ENCODE results near the gene AUTS2.

AUTS2 gene

GRCh38 chr7:69939317-69939716 lies 341.0 kb downstream of the AUTS2 start:
- Histone ChIP-seq H3K9me2 (replicated peaks; ENCODE audit: insufficient read depth, low read length) (no peaks in the 10 kb centered on the region), H4K20me1 (ENCODE audit: low read depth, low read length) (peaks cover 10% of the 10 kb centered on the region; the same call in 1 of the 2 replicates), H3F3A (ENCODE audit: insufficient read depth) (no peaks in the 10 kb centered on the region; the same call in 1 of the 2 replicates), H3K79me2 (ENCODE audit: insufficient read depth, low read length) (peaks cover 9% of the 10 kb centered on the region; the same call in 1 of the 2 replicates), H3K27ac (ENCODE audit: low read depth, low read length) (no peak overlapping the region), H3K4me2 (ENCODE audit: low read depth, low read length, poor library complexity, severe bottlenecking) (no peak overlapping the region), H2AFZ (ENCODE audit: low read depth, low read length, severe bottlenecking) (no peak overlapping the region), H3K27me3 (ENCODE audit: low read length) (no peaks in the 10 kb centered on the region), H3K9ac (ENCODE audit: low read length) (no peak overlapping the region), H3K4me3 (ENCODE audit: insufficient read depth, low read length, poor library complexity, severe bottlenecking) (no peak overlapping the region), H3K9me3 (ENCODE audit: insufficient read depth, low read length) (no peaks in the 10 kb centered on the region), H3K36me3 (ENCODE audit: low read length) (no peaks in the 10 kb centered on the region)
- no peak for TF ChIP-seq EZH2phosphoT487 (conservative IDR thresholded peaks at IDR 0.05; ENCODE audit: low read length)
- TF ChIP-seq, protein P1, sequence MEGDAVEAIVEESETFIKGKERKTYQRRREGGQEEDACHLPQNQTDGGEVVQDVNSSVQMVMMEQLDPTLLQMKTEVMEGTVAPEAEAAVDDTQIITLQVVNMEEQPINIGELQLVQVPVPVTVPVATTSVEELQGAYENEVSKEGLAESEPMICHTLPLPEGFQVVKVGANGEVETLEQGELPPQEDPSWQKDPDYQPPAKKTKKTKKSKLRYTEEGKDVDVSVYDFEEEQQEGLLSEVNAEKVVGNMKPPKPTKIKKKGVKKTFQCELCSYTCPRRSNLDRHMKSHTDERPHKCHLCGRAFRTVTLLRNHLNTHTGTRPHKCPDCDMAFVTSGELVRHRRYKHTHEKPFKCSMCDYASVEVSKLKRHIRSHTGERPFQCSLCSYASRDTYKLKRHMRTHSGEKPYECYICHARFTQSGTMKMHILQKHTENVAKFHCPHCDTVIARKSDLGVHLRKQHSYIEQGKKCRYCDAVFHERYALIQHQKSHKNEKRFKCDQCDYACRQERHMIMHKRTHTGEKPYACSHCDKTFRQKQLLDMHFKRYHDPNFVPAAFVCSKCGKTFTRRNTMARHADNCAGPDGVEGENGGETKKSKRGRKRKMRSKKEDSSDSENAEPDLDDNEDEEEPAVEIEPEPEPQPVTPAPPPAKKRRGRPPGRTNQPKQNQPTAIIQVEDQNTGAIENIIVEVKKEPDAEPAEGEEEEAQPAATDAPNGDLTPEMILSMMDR (IDR thresholded peaks at IDR 0.05; ENCODE audit: insufficient read depth, low read length, poor library complexity, severe bottlenecking) = no peak

DNA sequence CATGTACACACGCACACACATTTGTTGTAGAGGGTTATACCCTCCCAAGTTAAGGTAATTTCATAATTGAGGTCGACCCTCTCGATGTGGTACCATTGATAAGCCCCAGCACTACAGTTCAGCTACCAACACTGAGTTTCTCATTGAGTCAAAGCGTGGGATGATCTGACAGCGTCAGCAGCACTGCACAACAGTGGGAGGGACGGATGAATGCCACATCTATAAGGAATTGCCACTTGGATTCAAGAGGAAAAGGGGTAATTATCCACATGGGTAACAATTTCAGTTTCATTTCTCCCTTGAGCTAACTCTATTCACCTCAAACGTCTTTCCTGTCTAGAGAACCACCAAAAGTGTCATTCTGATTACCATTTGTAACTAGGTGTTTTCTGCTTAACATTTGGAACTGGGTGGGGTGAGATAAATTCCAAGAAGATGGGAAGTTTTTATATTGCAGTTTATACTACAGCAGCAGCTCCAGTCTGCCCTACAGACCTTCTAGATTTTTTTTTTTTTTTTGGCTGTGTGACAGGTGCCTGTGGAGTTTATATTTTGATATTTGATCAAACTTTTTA lies 342.9 kb downstream of the AUTS2 start:
- Histone ChIP-seq H3K9me3 (ENCODE audit: insufficient read depth, low read length) (no peaks in the 10 kb centered on the region), H3F3A (ENCODE audit: insufficient read depth) (no peaks in the 10 kb centered on the region; the same call in 1 of the 2 replicates), H4K20me1 (ENCODE audit: low read depth, low read length) (peaks cover 5% of the 10 kb centered on the region; the same call in 1 of the 2 replicates), H3K27ac (ENCODE audit: low read depth, low read length) (no peak overlapping the region), H3K9ac (ENCODE audit: low read length) (no peak overlapping the region), H3K4me2 (ENCODE audit: low read depth, low read length, poor library complexity, severe bottlenecking) (no peak overlapping the region), H3K27me3 (ENCODE audit: low read length) (no peaks in the 10 kb centered on the region), H3K4me3 (ENCODE audit: insufficient read depth, low read length, poor library complexity, severe bottlenecking) (no peak overlapping the region), H3K9me2 (replicated peaks; ENCODE audit: insufficient read depth, low read length) (no peaks in the 10 kb centered on the region), H3K36me3 (ENCODE audit: low read length) (no peaks in the 10 kb centered on the region), H3K79me2 (ENCODE audit: insufficient read depth, low read length) (peaks cover 5% of the 10 kb centered on the region; the same call in 1 of the 2 replicates), H2AFZ (ENCODE audit: low read depth, low read length, severe bottlenecking) (no peak overlapping the region)
- TF ChIP-seq, protein P1 (IDR thresholded peaks at IDR 0.05; ENCODE audit: insufficient read depth, low read length, poor library complexity, severe bottlenecking) = no peak
- no peak for TF ChIP-seq EZH2phosphoT487 (conservative IDR thresholded peaks at IDR 0.05; ENCODE audit: low read length)

GRCh38 chr7:69942573-69942972 lies 344.3 kb downstream of the AUTS2 start:
- Histone ChIP-seq H4K20me1 (ENCODE audit: low read depth, low read length) (peaks cover 5% of the 10 kb centered on the region; the same call in 1 of the 2 replicates), H3K27ac (ENCODE audit: low read depth, low read length) (no peak overlapping the region), H3K27me3 (ENCODE audit: low read length) (no peaks in the 10 kb centered on the region), H3K4me3 (ENCODE audit: insufficient read depth, low read length, poor library complexity, severe bottlenecking) (no peak overlapping the region), H3F3A (ENCODE audit: insufficient read depth) (no peaks in the 10 kb centered on the region; the same call in 1 of the 2 replicates), H3K9me3 (ENCODE audit: insufficient read depth, low read length) (no peaks in the 10 kb centered on the region), H3K9me2 (replicated peaks; ENCODE audit: insufficient read depth, low read length) (no peaks in the 10 kb centered on the region), H3K36me3 (ENCODE audit: low read length) (no peaks in the 10 kb centered on the region), H3K9ac (ENCODE audit: low read length) (no peak overlapping the region), H2AFZ (ENCODE audit: low read depth, low read length, severe bottlenecking) (no peak overlapping the region), H3K4me2 (ENCODE audit: low read depth, low read length, poor library complexity, severe bottlenecking) (no peak overlapping the region), H3K79me2 (ENCODE audit: insufficient read depth, low read length) (peaks cover 5% of the 10 kb centered on the region; the same call in 1 of the 2 replicates)
- TF ChIP-seq, protein P1 (IDR thresholded peaks at IDR 0.05; ENCODE audit: insufficient read depth, low read length, poor library complexity, severe bottlenecking) = no peak

Data from SU-DHL-6 (cell line).